Putamen (tissue), 1 donor: ENCODE measurements around the gene UBR3.
"Not testable (repeated sequence)": the region's sequence is repeated elsewhere in the genome, so short reads cannot be mapped to it uniquely, and the experiment has no call there.

ENCODE experiments used
- DNase-seq: peaks from one replicate; pipeline ENCODE4 v3.0.0-alpha.2; 2016; ENCODE audit warnings: low spot score

The UBR3 gene

DNA sequence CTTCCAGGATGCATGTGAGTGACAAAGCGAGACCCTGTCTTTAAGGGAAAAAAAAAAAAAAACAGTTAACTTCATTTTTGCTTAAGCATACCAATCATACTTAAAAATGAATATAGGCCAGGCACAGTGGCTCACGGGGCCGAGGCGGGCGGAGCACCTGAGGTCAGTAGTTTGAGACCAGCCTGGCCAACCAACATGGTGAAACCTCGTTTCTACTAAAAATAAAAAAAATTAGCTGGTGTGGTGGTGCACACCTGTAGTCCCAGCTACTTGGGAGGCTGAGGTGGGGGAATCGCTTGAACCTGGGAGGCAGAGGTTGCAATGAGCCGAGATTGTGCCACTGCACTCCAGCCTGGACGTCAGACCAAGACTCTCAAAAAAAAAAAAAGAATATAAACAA is 44.1 kb downstream of the UBR3 start:
- DNase-seq, result not testable (repeated sequence)

DNA sequence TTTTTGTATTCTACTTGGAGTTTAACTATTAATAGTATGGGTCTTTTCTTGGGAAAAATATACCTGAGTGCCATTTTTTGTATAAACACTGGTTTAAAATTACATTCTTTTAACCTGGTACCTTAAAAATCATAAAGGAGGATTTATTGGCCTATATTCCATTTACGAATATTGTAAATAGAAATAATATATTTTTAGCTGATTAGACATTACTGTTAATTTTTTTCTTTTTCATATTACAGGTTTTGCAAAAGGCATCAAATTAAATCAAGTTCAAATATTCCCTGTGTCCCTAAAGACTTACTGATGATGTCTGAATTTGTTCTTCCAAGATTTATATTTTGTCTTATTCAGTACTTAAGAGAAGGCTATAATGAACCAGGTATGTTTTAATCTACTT is 44.7 kb downstream of the UBR3 start:
- DNase-seq, result no peak

DNA sequence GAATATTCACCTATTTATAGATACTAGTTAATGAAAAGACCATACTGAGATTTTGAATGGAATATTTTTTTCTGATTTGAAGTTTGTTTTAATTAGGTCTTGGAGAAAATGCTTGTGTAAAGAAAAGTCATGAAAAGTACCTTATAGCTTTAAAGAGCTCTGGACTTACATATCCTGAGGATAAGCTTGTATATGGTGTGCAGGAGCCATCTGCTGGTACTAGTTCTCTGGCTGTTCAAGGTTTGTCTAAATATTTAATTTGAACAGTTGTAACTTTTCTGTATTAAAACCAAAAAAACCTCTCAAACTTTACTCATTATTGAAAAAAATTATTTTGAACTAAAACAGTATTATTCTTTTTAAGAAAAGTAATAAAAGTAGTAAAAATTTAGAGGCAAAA is 50.1 kb downstream of the UBR3 start:
- DNase-seq, result no peak

DNA sequence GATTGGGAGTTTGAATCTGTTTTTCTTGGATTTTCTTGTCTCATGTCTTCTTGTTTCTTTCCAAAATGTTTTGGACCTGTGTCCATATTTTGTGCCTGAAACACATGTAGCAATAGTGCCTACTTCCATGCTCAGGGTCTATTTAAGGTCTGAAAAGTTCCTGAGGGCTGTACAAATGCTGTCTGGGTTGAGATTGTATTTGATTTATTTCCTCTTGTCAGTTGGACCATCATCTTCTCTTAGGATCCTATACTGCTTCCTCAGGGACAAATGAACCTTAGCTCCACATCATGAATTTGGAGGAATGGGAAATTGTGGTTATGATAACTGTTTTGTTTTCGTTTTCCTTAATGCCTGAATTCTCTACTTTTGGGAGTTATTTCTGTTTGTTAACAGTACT is 59.9 kb downstream of the UBR3 start:
- DNase-seq, result no peak

DNA sequence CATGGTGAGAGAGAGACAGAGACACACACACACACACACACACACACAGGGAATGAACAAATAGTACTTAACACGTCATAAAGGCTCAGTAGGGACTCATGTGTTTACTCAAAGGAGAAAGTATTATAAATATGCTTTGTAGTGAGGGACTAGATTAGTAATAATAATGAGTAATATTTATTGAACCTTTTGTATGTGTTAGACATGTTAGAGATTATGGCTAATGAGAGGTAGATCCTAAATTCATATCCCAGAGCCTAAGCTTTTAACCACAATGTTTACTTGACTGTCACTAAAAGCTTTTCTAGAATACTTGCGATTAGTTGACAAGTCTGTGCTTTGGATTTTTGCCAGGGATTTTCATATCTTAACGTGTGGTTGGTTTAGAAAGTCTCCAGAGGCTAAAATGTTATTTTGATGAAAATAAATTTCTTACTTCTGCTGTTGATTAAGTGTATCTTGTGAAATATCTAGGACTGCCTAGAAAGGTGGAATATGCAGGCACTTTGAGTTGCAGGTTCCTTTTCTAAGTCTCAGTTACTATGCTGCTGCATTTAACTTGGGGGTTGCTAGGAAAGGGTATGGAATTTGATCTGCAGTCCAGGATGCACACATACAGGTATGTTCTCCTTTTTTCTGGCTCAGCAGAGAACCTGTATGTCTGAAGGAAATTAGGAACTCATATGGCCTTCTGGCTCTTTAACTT is 64.5 kb downstream of the UBR3 start:
- DNase-seq, result no peak

DNA sequence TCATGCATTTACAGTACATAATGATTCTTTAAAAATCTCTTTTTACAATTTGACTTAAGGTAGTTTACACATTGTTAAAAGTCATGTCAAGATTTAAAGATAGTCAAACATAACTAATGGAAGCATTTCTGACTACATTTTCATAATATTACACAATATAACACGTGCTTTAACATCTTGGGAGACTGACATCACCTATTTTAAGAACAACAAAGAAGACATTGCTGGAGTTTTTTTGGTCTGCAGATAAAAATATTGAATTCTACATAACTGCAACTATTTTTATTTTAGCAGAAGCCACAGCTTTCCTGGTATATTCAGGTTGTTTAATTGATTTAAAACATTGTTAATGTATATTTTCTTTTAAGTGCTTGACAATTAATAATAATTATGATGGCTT is 65.7 kb downstream of the UBR3 start:
- DNase-seq, result no peak

DNA sequence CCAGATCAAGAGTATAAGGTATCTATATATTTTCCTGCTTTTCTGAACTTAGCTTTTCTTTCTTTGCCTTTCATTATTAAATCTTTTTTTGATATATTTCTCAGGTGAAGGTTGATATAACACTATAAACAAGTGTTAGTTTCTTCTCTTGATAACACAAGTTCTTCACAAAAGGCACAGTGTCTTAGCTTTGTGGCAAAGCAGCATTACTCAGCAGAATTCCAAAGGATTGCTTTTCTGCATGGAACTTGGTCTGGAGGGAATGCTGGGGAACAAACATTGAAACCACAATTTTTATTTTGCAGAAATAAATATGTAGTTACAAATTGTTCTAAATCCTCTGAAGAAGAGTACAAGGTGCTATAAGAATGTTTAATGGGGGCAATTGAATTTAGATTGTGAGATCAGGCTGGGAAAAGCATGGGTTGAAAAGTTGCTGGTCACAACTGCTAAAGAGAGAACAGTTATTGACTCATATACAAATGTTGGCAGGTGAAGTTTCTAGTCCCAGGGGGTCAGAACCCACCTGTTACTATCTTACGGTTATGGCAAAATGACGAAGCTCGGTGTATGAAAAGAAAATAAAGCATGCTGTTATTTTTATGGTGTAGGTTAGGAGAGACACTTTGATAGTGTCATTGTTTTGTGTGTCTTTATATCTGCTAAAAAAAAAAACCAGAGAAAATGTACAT is 68.2 kb downstream of the UBR3 start:
- no peak for DNase-seq

DNA sequence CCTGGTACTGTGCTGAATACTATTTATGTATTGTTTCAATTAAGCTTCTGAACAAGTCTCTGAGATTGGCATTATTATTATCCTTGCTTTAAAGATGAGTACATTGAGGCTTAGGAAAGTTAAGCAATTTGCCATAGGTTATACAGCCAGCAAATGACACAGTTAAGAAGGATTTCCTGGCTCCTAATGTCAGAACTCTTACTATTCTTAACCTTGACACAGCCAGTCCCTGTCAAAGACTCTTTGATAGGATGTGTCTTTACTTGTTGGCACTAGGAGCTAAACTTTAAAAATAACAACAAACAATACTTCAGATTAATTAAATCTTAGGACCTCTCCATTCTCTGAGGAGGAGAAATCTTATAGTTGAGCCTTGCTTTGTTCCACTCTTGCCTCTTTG is 70.6 kb downstream of the UBR3 start:
- DNase-seq, result no peak

DNA sequence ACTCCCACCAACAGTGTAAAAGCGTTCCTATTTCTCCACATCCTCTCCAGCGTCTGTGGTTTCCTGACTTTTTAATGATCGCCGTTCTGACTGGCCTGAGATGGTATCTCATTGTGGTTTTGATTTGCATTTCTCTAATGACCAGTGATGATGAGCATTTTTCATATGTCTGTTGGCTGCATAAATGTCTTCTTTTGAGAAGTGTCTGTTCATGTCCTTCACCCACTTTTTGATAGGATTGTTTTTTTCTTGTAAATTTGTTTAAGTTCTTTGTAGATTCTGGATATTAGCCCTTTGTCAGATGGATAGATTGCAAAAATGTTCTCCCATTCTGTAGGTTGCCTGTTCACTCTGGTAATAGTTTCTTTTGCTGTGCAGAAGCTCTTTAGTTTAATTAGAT is 72.8 kb downstream of the UBR3 start:
- DNase-seq, result not testable (repeated sequence)

DNA sequence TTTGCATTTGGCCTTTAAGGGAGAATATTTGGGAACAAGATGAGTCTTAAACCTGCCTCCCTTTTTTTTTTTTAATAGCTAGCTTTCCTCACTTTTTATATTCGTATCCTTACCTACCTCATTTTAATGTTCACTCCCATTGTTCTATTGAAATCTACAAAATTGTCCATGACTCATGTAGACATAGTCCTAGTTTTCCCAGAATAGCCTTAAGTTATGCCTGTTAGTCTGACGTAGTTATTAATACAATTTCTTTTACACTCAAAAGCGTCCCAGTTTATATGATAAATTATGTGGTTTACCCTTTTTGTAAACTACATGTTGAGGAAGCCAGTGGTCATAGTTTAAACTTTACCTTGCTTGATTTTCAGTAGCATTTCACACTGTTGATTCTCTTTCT is 73.4 kb downstream of the UBR3 start:
- peak; percentile 16 for DNase-seq

DNA sequence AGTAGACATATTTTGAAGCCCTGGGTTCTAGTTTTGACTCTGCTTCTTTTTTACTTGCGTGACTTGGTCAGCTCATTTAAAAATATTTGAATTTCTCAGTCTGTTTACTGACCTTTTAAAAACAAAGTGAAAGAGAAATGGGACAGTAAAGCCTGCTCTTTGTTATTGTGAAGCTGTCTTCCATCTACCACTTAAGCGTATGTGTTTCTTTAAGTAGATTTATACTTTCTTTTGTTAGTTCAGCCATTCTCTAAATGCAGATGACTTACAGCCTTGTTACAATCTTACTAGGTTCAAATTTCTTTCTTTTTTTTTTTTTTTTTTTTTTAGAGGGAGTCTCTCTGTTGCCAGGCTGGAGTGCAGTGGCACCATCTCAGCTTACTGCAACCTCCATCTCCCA is 79.5 kb downstream of the UBR3 start:
- no peak for DNase-seq

DNA sequence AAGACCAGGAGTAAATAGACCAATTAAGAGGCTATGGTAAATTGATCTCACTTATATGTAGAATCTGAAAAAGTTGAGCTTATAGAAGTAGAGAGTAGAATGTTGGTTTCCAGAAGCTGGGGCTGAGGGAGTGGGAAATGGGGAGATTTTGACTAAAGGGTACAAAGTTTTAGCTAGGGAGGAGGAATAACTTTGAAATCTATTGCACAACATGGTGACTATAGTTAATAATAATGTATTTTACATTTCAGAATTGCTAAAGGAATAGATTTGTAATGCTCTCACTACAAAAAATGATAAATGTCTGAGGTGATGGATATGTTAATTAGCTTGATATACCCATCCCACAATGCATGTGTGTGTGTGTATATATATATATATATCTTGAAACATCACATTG is 82.1 kb downstream of the UBR3 start:
- no peak for DNase-seq

DNA sequence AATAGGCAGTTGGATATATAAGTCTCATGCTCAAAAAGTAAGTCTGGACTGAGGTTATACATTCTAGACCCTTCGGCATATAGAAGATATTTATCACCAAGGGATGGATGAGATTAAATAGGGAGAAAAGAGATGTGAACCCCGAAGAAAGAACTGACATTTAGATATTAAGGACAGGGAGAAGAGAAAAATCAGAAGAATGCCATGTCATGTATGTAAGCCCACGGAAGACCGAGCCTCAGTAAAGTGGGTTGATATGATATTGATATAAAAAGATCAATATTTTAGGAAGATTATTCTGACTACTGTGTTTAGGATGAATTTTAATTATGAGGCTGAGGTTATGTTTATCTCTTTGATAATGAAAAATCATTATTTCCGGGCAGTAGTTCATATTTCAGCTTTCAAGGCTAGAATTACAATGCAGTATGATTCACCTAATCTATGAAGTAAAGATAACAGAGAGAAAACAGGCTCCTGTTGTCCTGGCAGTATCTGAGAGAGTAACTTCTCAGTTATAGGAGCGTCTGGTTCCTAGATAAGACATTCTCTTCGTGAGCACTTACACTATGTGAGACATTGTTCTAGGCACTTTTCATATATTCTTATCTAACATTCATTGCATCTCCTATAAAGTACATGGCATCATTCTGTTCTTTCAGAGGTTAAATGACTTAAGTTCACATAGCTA is 83.0 kb downstream of the UBR3 start:
- DNase-seq, result no peak

DNA sequence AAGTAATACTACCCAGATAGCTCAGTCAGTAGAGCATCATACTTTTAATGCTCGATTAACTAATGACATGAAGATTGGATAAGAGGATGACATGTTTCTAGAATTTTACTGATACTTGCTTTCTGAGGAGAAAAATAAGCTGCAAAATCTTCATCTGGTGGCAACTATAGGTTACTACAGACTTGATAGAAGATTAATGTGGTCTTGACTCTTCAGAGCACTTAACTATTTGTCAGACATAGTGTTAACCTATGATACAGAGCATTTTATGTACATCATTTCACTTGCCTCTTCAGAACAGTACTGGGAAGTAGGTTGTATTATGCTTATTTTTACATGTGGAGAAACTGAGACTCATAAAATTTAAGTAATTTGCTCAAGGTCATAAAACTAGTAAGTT is 83.9 kb downstream of the UBR3 start:
- no peak for DNase-seq

DNA sequence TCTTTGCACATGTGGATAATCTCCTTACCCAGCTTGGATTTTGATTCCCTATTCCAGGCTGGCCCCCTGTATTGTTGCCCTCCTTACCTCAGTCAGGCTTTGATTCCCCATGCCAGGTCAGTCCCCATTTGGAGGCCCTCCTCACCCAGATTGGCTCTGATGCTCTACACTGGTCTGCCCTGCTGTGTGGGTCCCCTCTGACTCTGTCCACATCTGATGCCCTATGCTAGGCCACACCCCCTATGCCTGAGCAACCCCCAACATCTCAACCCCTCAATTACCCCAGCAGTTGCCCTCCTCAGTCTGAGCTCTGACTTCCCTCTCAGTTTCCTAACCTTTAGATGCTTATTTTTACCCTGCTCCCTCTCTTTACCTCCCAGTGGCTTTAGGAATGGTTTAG is 89.4 kb downstream of the UBR3 start:
- no peak for DNase-seq

DNA sequence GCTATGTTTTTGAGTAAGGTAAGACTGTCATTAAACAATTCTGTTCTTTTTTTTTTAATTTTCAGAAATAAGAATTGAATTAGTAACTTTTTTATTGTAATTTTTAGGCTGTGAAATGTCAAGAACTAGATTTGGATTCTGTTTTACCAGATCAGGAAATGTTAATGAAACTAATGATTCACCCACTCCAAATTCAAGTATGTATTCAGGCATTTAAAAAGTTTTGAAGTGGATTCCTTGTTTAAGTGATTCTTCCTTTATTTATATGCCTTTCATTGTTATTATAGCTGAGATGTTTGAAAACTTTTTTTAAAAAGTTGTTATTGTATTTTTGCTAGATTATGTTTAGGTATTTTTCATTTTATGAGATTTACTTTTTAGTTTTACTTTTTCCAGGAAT is 96.7 kb downstream of the UBR3 start:
- DNase-seq, result no peak

DNA sequence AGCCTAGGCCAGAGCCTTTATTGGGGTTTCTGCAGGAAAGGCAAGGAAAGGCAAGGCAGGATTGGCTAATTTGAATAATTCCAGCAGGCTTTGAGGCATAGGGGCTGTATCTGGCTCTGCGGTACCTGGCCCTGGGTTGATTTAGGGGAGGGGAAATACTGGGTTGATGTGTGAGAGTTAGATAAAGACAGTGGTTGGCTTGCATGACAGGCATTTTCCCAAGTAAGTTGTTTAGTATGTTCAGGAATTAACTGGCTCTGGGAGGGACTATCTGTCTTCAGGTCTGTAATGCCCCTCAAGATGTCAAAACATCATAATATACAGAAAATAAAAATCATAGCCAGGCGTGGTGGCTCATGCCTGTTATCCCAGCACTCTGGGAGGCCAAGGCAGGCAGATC is 98.7 kb downstream of the UBR3 start:
- no peak for DNase-seq

DNA sequence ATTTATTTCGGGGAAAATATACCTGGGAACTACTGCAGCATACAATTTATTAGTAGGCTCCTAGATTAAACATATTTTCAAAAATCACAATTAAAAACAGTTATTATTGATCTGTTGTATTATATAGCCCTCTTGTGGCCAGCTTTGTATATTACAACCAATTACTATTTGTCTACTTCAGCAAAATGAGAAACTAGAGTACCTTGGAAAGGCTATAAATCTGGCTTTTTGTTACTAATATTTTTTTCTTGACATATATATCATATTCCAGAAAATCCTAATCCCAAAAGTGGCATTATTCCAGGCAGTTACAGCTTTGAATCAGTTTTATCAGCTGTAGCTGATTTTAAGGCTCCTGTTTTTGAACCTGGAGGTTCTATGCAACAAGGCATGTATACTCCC is 101.2 kb downstream of the UBR3 start:
- DNase-seq, result peak; percentile 20

DNA sequence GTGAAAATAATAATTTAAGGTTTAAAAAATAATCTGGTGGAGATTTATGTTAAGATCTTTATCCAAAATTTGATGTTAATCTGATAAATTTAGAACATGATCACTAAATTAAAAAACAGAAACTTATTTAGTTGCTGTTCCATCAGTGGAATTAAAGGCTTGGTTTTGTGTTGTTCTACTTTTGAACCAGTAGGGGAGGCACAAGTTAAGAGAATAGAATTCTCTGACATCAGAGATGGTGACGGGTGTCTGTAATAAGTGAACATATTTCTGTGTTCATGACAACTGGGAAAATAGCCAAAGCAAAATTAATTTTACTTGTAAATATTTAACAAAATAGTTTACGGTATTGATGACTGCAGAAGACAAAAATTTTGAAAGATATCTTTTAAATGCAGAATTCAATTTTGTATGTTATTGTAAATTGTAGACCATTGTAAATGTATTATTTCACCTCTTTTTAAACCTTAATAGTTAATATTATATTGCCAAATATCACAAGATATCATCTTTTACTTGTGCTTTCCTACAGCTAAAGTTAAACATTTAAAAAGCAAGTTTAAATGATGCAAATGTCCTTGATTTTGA is 106.0 kb downstream of the UBR3 start:
- DNase-seq, result peak; percentile 36

DNA sequence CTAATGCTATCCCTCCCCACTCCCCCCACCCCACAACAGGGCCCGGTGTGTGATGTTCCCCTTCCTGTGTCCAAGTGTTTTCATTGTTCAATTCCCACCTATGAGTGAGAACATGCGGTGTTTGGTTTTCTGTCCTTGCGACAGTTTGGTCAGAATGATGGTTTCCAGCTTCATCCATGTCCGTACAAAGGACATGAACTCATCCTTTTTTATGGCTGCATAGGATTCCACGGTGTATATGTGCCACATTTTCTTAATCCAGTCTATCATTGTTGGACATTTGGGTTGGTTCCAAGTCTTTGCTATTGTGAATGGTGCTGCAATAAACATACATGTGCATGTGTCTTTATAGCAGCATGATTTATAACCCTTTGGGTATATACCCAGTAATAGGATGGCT is 109.4 kb downstream of the UBR3 start:
- DNase-seq, result not testable (repeated sequence)

DNA sequence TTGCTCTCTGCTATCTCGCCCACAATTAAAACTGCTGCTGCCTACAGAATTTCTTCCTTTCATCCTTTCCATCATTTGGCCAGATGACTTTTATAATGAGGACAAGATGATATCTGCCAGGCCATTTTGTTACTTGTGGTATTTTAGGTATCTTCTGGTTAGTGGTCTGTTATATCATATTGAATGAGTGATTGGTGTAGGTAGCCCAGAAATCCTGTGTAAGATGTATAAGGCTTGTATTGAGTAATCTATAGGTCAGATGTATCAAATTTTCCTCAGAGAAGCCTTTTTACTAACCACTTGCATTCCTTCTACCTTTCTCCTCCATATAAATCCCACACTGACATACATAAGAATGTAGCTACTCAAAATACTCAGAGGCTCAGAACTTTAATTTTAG is 118.3 kb downstream of the UBR3 start:
- DNase-seq, result no peak

DNA sequence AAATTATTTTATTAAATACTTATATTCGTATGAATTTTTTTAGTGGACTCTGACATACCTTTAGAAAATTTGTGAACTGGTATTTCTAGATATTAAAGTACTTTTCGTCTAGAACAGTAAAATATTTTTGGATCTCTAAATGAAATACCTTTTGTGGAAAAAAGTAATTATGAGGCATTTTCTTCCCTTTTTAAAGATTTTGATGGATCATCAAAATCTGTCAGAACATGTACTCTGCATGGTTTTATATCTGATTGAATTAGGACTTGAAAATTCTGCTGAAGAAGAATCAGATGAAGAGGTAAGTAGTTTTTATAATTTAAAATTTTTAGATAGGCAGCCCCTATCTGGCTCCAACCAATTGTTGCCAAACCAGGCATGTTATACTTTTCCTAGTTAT is 118.8 kb downstream of the UBR3 start:
- DNase-seq, result peak; percentile 4

DNA sequence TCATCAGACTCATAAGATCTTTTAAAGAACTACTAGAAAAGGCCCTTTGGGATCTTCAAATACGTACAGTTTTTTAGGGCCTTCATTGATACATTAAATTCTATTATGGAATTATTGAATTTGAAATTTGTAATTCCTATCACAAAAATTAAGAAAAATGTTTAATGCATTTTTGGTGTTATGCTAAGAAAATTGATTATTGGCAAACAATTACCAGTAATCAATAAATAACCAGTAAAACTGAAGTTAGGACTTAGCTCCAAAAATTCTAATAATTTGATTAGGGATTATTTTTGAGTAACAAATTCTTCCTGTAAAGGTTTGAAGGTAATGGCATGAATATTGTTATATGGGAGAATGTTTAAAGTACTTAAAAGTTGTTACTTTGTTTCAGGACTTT is 119.3 kb downstream of the UBR3 start:
- DNase-seq, result no peak
